Liver (tissue), 3 donors: ENCODE results near the gene ENKD1.

ENCODE experiments used
- FOXA1 ChIP-seq: IDR thresholded peaks from 2 replicates; pipeline ENCODE4 v1.6.1; 2016; ENCODE audit warnings: antibody characterized with exemption
- GABPA ChIP-seq, 2 donors: IDR thresholded peaks in 1 of 2; conservative IDR thresholded peaks in 1 of 2; 2 replicates each; pipeline ENCODE4 v1.6.1; 2016; ENCODE audit warnings: antibody characterized with exemption in 2 of 2, mild to moderate bottlenecking in 1 of 2, moderate library complexity in 1 of 2
- NR2F2 ChIP-seq: IDR thresholded peaks from 2 replicates; pipeline ENCODE4 v1.6.1; 2016; ENCODE audit warnings: antibody characterized with exemption
- TAF1 ChIP-seq: conservative IDR thresholded peaks from 2 replicates; pipeline ENCODE4 v1.6.1; 2016; ENCODE audit warnings: antibody characterized with exemption, mild to moderate bottlenecking
- YY1 ChIP-seq: IDR thresholded peaks from 2 replicates; pipeline ENCODE4 v1.6.1; 2016; ENCODE audit warnings: antibody characterized with exemption, mild to moderate bottlenecking
- TF ChIP-seq, protein P1 (sequence below): fragments of 150-350 bp; IDR thresholded peaks from 2 replicates; pipeline ENCODE4 v1.5.1; 2017; ENCODE audit warnings: improper control_type of control experiment, low read depth, low read length; ENCODE audit not compliant: missing input control
- TF ChIP-seq, protein P2 (sequence below): IDR thresholded peaks from 2 replicates; pipeline ENCODE4 v1.6.1; 2016; ENCODE audit warnings: antibody characterized with exemption
- TF ChIP-seq, protein P3 (sequence below): IDR thresholded peaks from 2 replicates; pipeline ENCODE4 v1.6.1; 2016; ENCODE audit warnings: antibody characterized with exemption, mild to moderate bottlenecking
- donor health status: healthy.
- donor health status: healthy.

DNA sequence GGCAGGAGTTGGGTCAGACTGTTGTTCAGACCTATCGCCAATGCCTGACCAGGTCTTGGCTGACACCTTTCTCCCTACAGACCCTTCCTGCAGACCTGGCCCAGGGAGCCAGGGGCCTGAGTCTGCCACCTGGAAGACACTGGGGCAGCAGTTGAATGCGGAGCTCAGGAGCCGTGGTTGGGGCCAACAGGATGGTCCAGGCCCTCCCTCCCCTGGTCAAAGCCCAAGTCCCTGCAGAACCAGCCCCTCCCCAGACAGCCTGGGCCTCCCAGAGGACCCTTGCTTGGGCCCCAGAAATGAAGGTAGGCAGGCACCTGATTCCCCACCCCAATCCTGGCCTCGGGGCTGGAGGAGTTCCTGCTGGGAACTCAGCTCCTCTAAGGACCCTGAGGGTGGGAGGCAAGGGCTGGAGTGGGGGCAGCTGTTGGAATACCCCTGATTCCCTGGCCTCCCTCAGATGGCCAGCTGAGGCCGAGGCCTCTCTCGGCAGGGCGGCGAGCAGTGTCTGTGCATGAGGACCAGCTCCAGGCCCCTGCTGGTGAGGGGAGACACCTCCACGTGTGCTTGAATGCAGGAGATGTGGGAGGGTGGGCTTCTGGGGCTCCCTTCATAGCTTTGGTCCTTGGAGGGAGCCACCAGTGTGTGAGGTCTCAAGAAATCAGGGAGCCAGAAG lies 10.1 kb downstream of the ENKD1 start:
- TF ChIP-seq, protein P1, sequence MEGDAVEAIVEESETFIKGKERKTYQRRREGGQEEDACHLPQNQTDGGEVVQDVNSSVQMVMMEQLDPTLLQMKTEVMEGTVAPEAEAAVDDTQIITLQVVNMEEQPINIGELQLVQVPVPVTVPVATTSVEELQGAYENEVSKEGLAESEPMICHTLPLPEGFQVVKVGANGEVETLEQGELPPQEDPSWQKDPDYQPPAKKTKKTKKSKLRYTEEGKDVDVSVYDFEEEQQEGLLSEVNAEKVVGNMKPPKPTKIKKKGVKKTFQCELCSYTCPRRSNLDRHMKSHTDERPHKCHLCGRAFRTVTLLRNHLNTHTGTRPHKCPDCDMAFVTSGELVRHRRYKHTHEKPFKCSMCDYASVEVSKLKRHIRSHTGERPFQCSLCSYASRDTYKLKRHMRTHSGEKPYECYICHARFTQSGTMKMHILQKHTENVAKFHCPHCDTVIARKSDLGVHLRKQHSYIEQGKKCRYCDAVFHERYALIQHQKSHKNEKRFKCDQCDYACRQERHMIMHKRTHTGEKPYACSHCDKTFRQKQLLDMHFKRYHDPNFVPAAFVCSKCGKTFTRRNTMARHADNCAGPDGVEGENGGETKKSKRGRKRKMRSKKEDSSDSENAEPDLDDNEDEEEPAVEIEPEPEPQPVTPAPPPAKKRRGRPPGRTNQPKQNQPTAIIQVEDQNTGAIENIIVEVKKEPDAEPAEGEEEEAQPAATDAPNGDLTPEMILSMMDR, result no peak
- TF ChIP-seq, protein P2, sequence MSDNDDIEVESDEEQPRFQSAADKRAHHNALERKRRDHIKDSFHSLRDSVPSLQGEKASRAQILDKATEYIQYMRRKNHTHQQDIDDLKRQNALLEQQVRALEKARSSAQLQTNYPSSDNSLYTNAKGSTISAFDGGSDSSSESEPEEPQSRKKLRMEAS, result no peak
- TF ChIP-seq, protein P3, sequence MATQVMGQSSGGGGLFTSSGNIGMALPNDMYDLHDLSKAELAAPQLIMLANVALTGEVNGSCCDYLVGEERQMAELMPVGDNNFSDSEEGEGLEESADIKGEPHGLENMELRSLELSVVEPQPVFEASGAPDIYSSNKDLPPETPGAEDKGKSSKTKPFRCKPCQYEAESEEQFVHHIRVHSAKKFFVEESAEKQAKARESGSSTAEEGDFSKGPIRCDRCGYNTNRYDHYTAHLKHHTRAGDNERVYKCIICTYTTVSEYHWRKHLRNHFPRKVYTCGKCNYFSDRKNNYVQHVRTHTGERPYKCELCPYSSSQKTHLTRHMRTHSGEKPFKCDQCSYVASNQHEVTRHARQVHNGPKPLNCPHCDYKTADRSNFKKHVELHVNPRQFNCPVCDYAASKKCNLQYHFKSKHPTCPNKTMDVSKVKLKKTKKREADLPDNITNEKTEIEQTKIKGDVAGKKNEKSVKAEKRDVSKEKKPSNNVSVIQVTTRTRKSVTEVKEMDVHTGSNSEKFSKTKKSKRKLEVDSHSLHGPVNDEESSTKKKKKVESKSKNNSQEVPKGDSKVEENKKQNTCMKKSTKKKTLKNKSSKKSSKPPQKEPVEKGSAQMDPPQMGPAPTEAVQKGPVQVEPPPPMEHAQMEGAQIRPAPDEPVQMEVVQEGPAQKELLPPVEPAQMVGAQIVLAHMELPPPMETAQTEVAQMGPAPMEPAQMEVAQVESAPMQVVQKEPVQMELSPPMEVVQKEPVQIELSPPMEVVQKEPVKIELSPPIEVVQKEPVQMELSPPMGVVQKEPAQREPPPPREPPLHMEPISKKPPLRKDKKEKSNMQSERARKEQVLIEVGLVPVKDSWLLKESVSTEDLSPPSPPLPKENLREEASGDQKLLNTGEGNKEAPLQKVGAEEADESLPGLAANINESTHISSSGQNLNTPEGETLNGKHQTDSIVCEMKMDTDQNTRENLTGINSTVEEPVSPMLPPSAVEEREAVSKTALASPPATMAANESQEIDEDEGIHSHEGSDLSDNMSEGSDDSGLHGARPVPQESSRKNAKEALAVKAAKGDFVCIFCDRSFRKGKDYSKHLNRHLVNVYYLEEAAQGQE, result no peak
- TF ChIP-seq GABPA (IDR thresholded peaks at IDR 0.05 in 1 of 2, conservative IDR thresholded peaks at IDR 0.05 in 1 of 2), result no peak
- TF ChIP-seq YY1, result no peak
- TF ChIP-seq NR2F2, result no peak
- TF ChIP-seq TAF1, result no peak
- no peak for TF ChIP-seq FOXA1
